Germinal center (tissue), 1 donor: ENCODE measurements around the gene CCT2.
A peak's percentile ranks its signal among the peaks of the same experiment; 100 is the strongest.
"Not testable (repeated sequence)": the region's sequence is repeated elsewhere in the genome, so short reads cannot be mapped to it uniquely, and the experiment has no call there.

Experiments used
- DNase-seq: peaks from one replicate; pipeline ENCODE4 v3.0.0; 2012; ENCODE audit warnings: mixed read lengths, low spot score

Gene CCT2

GRCh38 chr12:69589082-69589481, 3.8 kb downstream of the CCT2 start:
- DNase-seq, result no peak

GRCh38 chr12:69595689-69596088, 10.4 kb downstream of the CCT2 start:
- no peak for DNase-seq

GRCh38 chr12:69598174-69598753, 13.0 kb downstream of the CCT2 start:
- DNase-seq, result no peak

- no peak for DNase-seq
These were observed 15.5 kb downstream of the CCT2 start for GRCh38 chr12:69600804-69601203.

GRCh38 chr12:69601962-69602685, 16.9 kb downstream of the CCT2 start:
- DNase-seq, result no peak

GRCh38 chr12:69602954-69603353, 17.7 kb downstream of the CCT2 start:
- no peak for DNase-seq

GRCh38 chr12:69603556-69603955, 18.3 kb downstream of the CCT2 start:
- DNase-seq, result not testable (repeated sequence)

- DNase-seq, result not testable (repeated sequence)
These were observed 19.0 kb downstream of the CCT2 start for GRCh38 chr12:69604275-69604674.

- no peak for DNase-seq
These were observed 22.9 kb downstream of the CCT2 start for GRCh38 chr12:69608114-69608513.

GRCh38 chr12:69610126-69610525, 24.9 kb downstream of the CCT2 start:
- DNase-seq, result no peak

GRCh38 chr12:69610729-69611128, 25.5 kb downstream of the CCT2 start, which contains the start of gene LRRC10:
Gene LRRC10 (minus strand): TSS chr12:69610907. CDS start chr12:69610838, 69 bp downstream.
- no peak for DNase-seq

GRCh38 chr12:69613351-69613750, 28.1 kb downstream of the CCT2 start:
- DNase-seq, result no peak

- no peak for DNase-seq
These were observed 30.8 kb downstream of the CCT2 start for GRCh38 chr12:69616025-69616424.

- DNase-seq, result no peak
These were observed 33.8 kb downstream of the CCT2 start for GRCh38 chr12:69619050-69619449.

GRCh38 chr12:69620077-69620476, 34.8 kb downstream of the CCT2 start:
- no peak for DNase-seq

GRCh38 chr12:69620921-69621320, 35.7 kb downstream of the CCT2 start:
- no peak for DNase-seq

GRCh38 chr12:69621551-69621950, 36.3 kb downstream of the CCT2 start:
- DNase-seq, result no peak

- DNase-seq, result no peak
These were observed 38.7 kb downstream of the CCT2 start for GRCh38 chr12:69623970-69624369.

GRCh38 chr12:69627501-69627900, 42.2 kb downstream of the CCT2 start:
- DNase-seq, result no peak

GRCh38 chr12:69630191-69630590, 44.9 kb downstream of the CCT2 start:
- no peak for DNase-seq

GRCh38 chr12:69633061-69633460, 47.8 kb downstream of the CCT2 start:
- DNase-seq, result no peak

- peak; percentile 78 for DNase-seq
These were observed 54.2 kb downstream of the CCT2 start for GRCh38 chr12:69639400-69640016.

- no peak for DNase-seq
These were observed 56.3 kb downstream of the CCT2 start for GRCh38 chr12:69641546-69641945.
